Measurements from ENCODE around the gene PHF14. TPM values are rescaled to one million over a fixed set of nuclear protein-coding genes. Genes with fewer than 3 reads are reported as not detected.

PHF14 gene
- total RNA-seq, 6 donors from 2014 or later: 19.0 to 85.9 (median 24.0) TPM

- WGBS, 2 donors: 69 to 80% methylated on average over 5 of the region's 5 CpGs
These were observed 218.8 kb downstream of the PHF14 start for GRCh38 chr7:11192506-11192905.

GRCh38 chr7:11193131-11193867, 219.6 kb downstream of the PHF14 start:
- DNase-seq: peak; percentile 58 to 77

More at GRCh38 chr7:11192506-11192905, 218.8 kb downstream of the PHF14 start:
- Histone ChIP-seq H3K36me3 (no peaks in the 10 kb centered on the region), H3K27me3 (no peaks in the 10 kb centered on the region), H3K27ac (peak overlapping the region in 1 of 4 donors; percentile 77), H3K4me1 (peaks cover 0 to 27% (median 8%) of the 10 kb centered on the region in 4 donors), H3K9me3 (no peaks in the 10 kb centered on the region), H3K4me3 (peak overlapping the region in 1 of 4 donors; percentile 39)
- no peak for DNase-seq
- peak in 1 of 2 donors; percentile 76 for ATAC-seq (ENCODE audit: low FRiP score in 2 of 2)
- TF ChIP-seq EP300 (IDR thresholded peaks at IDR 0.05) (no peak), POLR2A (IDR thresholded peaks at IDR 0.05) (no peak), POLR2AphosphoS5 (IDR thresholded peaks at IDR 0.05) (no peak), CTCF (IDR thresholded peaks at IDR 0.05) (no peak)

GRCh38 chr7:11193888-11194287, 220.2 kb downstream of the PHF14 start:
- Histone ChIP-seq H3K27me3 (no peaks in the 10 kb centered on the region), H3K27ac (peak overlapping the region; percentile 20 to 77 (median 64))
- no peak for ATAC-seq (ENCODE audit: low FRiP score in 2 of 2)

More at GRCh38 chr7:11193131-11193867, 219.6 kb downstream of the PHF14 start:
- Histone ChIP-seq H3K27ac (peak overlapping the region; percentile 0 to 77 (median 64)), H3K36me3 (no peaks in the 10 kb centered on the region), H3K4me1 (peaks cover 0 to 27% (median 8%) of the 10 kb centered on the region in 4 donors), H3K27me3 (no peaks in the 10 kb centered on the region), H3K4me3 (peak overlapping the region in 3 of 4 donors; percentile 18 to 39 (median 32)), H3K9me3 (no peaks in the 10 kb centered on the region)
- ATAC-seq (ENCODE audit: low FRiP score in 2 of 2): peak; percentile 77 to 88
- WGBS, 2 donors: 17 to 18% methylated on average over 17 of the region's 17 CpGs
- TF ChIP-seq CTCF (IDR thresholded peaks at IDR 0.05) (no peak), POLR2A (IDR thresholded peaks at IDR 0.05) (no peak), POLR2AphosphoS5 (IDR thresholded peaks at IDR 0.05) (no peak), EP300 (IDR thresholded peaks at IDR 0.05) (no peak)

GRCh38 chr7:11194492-11194891, 220.8 kb downstream of the PHF14 start:
- H3K27me3 ChIP-seq: no peaks in the 10 kb centered on the region
- no peaks in the 10 kb centered on the region for H3K36me3 ChIP-seq
- peaks cover 0 to 27% (median 8%) of the 10 kb centered on the region in 4 donors for H3K4me1 ChIP-seq
- H3K4me3 ChIP-seq: peak overlapping the region in 1 of 4 donors; percentile 10
- H3K27ac ChIP-seq: peak overlapping the region in 3 of 4 donors; percentile 20 to 77 (median 62)
- DNase-seq (no peak), ATAC-seq (ENCODE audit: low FRiP score in 2 of 2) (peak in 1 of 2 donors; percentile 7)
- WGBS, 2 donors: 70 to 75% methylated on average over 3 of the region's 3 CpGs
- TF ChIP-seq EP300 (IDR thresholded peaks at IDR 0.05) (peak in 1 of 4 donors; percentile 4), POLR2A (IDR thresholded peaks at IDR 0.05) (no peak), CTCF (IDR thresholded peaks at IDR 0.05) (no peak), POLR2AphosphoS5 (IDR thresholded peaks at IDR 0.05) (no peak)
- no peaks in the 10 kb centered on the region for H3K9me3 ChIP-seq

More at GRCh38 chr7:11193888-11194287, 220.2 kb downstream of the PHF14 start:
- no peak for DNase-seq
- WGBS, 2 donors: 54 to 73% methylated on average over 2 of the region's 2 CpGs
- no peak for TF ChIP-seq POLR2AphosphoS5 (IDR thresholded peaks at IDR 0.05)
- no peak for TF ChIP-seq CTCF (IDR thresholded peaks at IDR 0.05)
- no peak for TF ChIP-seq EP300 (IDR thresholded peaks at IDR 0.05)
- no peak for TF ChIP-seq POLR2A (IDR thresholded peaks at IDR 0.05)
- Histone ChIP-seq H3K4me3 (no peak overlapping the region), H3K4me1 (peaks cover 0 to 27% (median 8%) of the 10 kb centered on the region in 4 donors), H3K36me3 (no peaks in the 10 kb centered on the region), H3K9me3 (no peaks in the 10 kb centered on the region)
